ENCODE measurements around the gene FAN1.

Gene FAN1

GRCh38 chr15:30921106-30921505 is 17.4 kb downstream of the FAN1 start:
- TF ChIP-seq CTCF (IDR thresholded peaks at IDR 0.05; ENCODE audit: extremely low read depth, missing control alignments): no peak
- no peak for DNase-seq (ENCODE audit: low spot score)

GRCh38 chr15:30921781-30922479 is 18.2 kb downstream of the FAN1 start:
- DNase-seq (ENCODE audit: low spot score): no peak
- no peak for TF ChIP-seq CTCF (IDR thresholded peaks at IDR 0.05; ENCODE audit: extremely low read depth, missing control alignments)

- TF ChIP-seq CTCF (IDR thresholded peaks at IDR 0.05; ENCODE audit: extremely low read depth, missing control alignments): no peak
- no peak for DNase-seq (ENCODE audit: low spot score)
Observed at GRCh38 chr15:30922480-30923311, 19.0 kb downstream of the FAN1 start.

GRCh38 chr15:30923429-30923828 is 19.7 kb downstream of the FAN1 start:
- no peak for DNase-seq (ENCODE audit: low spot score)
- TF ChIP-seq CTCF (IDR thresholded peaks at IDR 0.05; ENCODE audit: extremely low read depth, missing control alignments): no peak

GRCh38 chr15:30924353-30924752 is 20.6 kb downstream of the FAN1 start:
- no peak for TF ChIP-seq CTCF (IDR thresholded peaks at IDR 0.05; ENCODE audit: extremely low read depth, missing control alignments)

GRCh38 chr15:30925686-30926085 is 22.0 kb downstream of the FAN1 start:
- DNase-seq (ENCODE audit: low spot score): no peak
- no peak for TF ChIP-seq CTCF (IDR thresholded peaks at IDR 0.05; ENCODE audit: extremely low read depth, missing control alignments)

More at GRCh38 chr15:30924353-30924752, 20.6 kb downstream of the FAN1 start:
- DNase-seq (ENCODE audit: low spot score): no peak

- DNase-seq (ENCODE audit: low spot score): no peak
- TF ChIP-seq CTCF (IDR thresholded peaks at IDR 0.05; ENCODE audit: extremely low read depth, missing control alignments): no peak
Observed at GRCh38 chr15:30926161-30926560, 22.4 kb downstream of the FAN1 start.

Data from GM20000 (cell line).